Cardiac muscle cell (in vitro differentiated cells and primary cell): ENCODE data around the gene ZFYVE1. TPM values are rescaled to one million over a fixed set of nuclear protein-coding genes. Genes with fewer than 3 reads are reported as not detected.

ENCODE experiments used
- DNase-seq, 2 donors: peaks; one replicate each; pipeline versions ENCODE4 v3.0.0 to v3.0.0-alpha.2; 2010 to 2017; ENCODE audit warnings: low read depth in 1 of 2, low spot score in 1 of 2
- H3K27ac ChIP-seq: fragments of 200-600 bp; sonication (generic); 2 replicates; pipeline ENCODE4 v1.5.1; 2016
- H3K27me3 ChIP-seq: fragments of 200-600 bp; sonication (generic); 2 replicates; pipeline ENCODE4 v1.6.0; 2016; ENCODE audit warnings: control low read depth
- H3K36me3 ChIP-seq: fragments of 200-600 bp; sonication (generic); 2 replicates; pipeline ENCODE4 v1.5.1; 2016; ENCODE audit warnings: control low read depth
- H3K4me1 ChIP-seq: fragments of 200-600 bp; sonication (generic); 2 replicates; pipeline ENCODE4 v1.8.1; 2017; ENCODE audit warnings: low read depth, mild to moderate bottlenecking, mixed run types
- H3K4me3 ChIP-seq: fragments of 200-600 bp; sonication (generic); 2 replicates; pipeline ENCODE4 v1.5.1; 2016; ENCODE audit warnings: mild to moderate bottlenecking
- H3K9me3 ChIP-seq: fragments of 200-600 bp; sonication (generic); 2 replicates; pipeline ENCODE4 v1.5.1; 2017; ENCODE audit warnings: low read depth, mild to moderate bottlenecking, control low read depth
- polyA plus RNA-seq: library from polyadenylated mRNA; unstranded; fragments of >200 nt; fragmentation: Nextera tagmentation; extraction: Ambion mirVana; gene quantifications from 2 replicates; pipeline ENCODE4 v1.2.1, GENCODE V29; 2016
- total RNA-seq: library from RNA; depleted of rRNA; stranded (reverse); fragments of >200 nt; gene quantifications from 2 replicates; pipeline ENCODE4 v1.2.3, GENCODE V29; 2016
- TF ChIP-seq, protein P1 (sequence below): IDR thresholded peaks from 2 replicates; pipeline ENCODE4 v1.5.1; 2012; ENCODE audit warnings: low read depth, mild to moderate bottlenecking, low read length

ZFYVE1 gene
- total and polyA plus RNA-seq, 2 experiments from 2014 or later: 16.6 to 18.5 TPM

DNA sequence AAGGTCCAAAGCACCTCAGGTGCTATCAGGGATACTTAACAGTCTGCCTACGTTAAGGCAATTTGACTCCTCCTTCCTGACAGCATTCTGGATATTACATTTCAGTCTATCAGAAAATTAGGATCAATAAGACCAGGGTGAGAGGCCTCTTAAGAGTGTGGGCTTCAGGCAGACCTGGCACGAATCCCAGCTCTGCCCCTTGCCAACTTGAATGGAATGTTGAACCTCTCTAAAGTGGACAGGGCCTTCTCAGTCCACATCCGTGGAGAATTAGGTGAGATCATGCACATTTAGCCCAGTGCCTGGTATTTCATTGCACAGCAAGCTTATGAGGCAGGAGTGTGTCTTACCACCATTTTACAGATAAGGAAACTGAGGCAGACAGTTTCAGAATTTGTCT, 74.7 kb downstream of the ZFYVE1 start:
- DNase-seq: no peak
- Histone ChIP-seq H3K36me3 (no peaks in the 10 kb centered on the region), H3K27ac (no peak overlapping the region), H3K9me3 (no peaks in the 10 kb centered on the region), H3K4me3 (no peak overlapping the region), H3K4me1 (no peaks in the 10 kb centered on the region), H3K27me3 (no peaks in the 10 kb centered on the region)
- TF ChIP-seq, protein P1, sequence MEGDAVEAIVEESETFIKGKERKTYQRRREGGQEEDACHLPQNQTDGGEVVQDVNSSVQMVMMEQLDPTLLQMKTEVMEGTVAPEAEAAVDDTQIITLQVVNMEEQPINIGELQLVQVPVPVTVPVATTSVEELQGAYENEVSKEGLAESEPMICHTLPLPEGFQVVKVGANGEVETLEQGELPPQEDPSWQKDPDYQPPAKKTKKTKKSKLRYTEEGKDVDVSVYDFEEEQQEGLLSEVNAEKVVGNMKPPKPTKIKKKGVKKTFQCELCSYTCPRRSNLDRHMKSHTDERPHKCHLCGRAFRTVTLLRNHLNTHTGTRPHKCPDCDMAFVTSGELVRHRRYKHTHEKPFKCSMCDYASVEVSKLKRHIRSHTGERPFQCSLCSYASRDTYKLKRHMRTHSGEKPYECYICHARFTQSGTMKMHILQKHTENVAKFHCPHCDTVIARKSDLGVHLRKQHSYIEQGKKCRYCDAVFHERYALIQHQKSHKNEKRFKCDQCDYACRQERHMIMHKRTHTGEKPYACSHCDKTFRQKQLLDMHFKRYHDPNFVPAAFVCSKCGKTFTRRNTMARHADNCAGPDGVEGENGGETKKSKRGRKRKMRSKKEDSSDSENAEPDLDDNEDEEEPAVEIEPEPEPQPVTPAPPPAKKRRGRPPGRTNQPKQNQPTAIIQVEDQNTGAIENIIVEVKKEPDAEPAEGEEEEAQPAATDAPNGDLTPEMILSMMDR: no peak

DNA sequence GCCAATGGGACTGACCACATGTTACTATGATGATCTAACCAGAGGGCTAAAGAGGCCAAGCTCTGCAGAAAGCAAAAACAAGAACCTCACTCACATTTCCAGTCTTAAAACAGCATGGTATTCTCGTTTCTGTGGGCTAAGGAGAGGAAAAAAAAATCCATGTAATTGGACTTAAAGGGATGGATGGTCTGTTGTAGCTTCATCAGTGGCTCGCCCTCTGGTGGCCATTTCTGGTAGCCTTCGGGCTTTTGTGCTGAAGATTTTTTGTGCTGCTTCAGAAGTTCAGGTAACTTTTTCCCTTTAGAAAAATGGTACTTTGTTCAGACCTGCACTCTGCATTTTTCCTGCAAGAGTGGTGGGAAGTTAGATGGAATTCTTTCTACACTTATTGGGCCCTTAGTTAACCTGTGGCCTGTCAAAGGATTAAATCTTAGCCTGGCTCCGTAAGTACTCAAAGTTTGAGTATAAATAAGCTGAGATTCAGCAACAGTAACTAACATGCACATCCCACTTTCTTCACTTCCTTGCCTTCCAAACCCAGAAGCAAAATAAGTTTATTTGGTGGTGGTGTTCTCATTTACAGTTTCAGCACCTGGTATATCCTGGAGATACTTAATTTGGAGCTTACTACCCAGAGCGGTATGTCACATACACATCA, 78.3 kb downstream of the ZFYVE1 start:
- Histone ChIP-seq H3K9me3 (no peaks in the 10 kb centered on the region), H3K36me3 (no peaks in the 10 kb centered on the region), H3K27me3 (no peaks in the 10 kb centered on the region), H3K27ac (no peak overlapping the region), H3K4me3 (no peak overlapping the region), H3K4me1 (no peaks in the 10 kb centered on the region)
- peak; percentile 75 to 78 for DNase-seq
- TF ChIP-seq, protein P1: peak; percentile 89

DNA sequence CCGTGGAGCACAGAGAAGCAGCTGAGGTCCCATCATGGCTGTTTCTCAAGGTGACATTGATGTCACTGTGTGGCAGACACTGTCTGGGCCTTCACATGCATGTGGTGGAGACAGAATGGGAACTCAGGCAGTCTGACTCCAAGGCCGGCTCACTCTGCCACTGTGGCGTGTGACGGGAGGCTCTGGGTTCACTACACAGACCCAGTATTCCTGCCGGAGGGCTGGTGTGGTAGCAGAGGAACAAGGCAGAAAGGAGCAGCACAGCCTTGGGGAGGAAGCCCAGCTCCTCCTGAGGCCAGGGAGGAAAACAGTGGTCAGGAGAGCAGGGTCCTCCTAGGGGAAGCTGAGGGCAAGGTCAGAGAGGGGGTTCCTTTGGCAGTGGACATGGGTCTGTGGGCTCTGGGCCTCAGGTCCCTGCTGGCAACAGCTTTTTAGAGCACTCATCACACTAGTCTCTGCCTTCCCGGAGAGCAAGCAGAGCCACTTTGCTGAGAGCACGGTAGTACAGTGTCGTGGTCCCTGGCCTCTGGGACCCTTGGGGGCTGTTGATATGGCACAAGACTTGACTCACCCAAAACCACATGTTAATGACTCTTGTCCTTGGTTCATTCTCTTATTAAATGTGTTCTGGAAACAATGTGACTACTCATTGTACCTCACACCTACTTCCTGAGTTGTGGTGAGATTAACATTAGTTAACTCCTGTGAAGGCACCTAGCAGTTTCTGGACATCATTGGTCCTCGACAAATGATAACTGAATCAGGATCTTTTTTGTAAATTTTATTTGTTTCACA, 79.3 kb downstream of the ZFYVE1 start:
- Histone ChIP-seq H3K9me3 (no peaks in the 10 kb centered on the region), H3K4me3 (no peak overlapping the region), H3K27ac (no peak overlapping the region), H3K27me3 (no peaks in the 10 kb centered on the region), H3K4me1 (no peaks in the 10 kb centered on the region), H3K36me3 (peaks cover 3% of the 10 kb centered on the region)
- DNase-seq: no peak
- TF ChIP-seq, protein P1: no peak

DNA sequence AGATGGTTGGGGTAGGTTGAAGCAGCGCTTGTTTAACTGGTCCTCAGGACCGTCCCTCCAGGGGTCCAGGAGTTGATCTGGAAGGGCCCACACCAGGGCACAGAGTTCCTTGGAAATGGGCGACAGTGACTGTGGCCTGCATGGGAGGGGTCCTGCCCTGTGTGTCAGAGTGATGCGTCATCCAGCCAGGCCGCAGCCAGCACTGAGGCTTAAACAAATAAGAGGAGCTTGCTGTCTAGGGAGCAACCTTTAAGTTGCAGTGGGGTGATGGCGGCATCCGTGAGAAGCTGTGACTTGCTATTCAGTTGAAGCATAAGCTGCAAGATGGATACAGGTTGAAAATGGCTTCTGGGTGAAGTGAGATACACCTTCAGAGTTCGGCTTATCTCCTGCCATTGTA, 80.4 kb downstream of the ZFYVE1 start:
- no peak for DNase-seq
- Histone ChIP-seq H3K27ac (no peak overlapping the region), H3K4me1 (no peaks in the 10 kb centered on the region), H3K9me3 (no peaks in the 10 kb centered on the region), H3K4me3 (no peak overlapping the region), H3K36me3 (peaks cover 3% of the 10 kb centered on the region), H3K27me3 (no peaks in the 10 kb centered on the region)
- TF ChIP-seq, protein P1: no peak

DNA sequence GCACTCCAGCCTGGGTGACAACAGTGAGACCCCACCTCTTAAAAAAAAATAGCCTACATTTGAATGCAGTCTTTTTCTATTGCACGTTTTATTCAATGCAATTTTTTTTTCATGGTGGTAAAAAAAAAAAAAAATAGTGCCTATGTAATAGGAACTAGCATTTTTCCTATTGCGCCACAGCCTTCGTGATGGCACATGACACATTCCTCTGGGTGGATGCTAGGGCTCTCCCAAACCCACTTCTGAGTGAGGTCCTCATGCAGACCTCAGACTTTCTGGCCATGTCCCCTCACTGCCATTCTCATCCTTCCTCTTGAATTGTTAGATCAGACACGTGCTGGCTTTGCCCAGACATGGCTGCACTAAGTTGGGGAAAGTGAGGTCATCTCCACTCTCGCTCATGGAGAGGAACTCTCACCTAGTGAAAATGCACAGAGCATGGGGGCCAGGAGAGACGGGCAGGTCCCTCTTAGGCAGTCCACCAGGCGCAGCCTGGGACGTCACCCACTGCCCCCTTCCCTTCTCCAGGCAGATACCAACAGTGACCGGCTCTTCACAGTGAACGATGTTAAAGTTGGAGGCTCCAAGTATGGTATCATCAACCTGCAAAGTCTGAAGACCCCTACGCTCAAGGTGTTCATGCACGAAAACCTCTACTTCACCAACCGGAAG, 81.4 kb downstream of the ZFYVE1 start:
- TF ChIP-seq, protein P1: no peak
- no peak overlapping the region for H3K4me3 ChIP-seq
- H3K27me3 ChIP-seq: no peaks in the 10 kb centered on the region
- H3K36me3 ChIP-seq: peaks cover 3% of the 10 kb centered on the region
- DNase-seq: no peak
- H3K27ac ChIP-seq: no peak overlapping the region
- no peaks in the 10 kb centered on the region for H3K9me3 ChIP-seq
- no peaks in the 10 kb centered on the region for H3K4me1 ChIP-seq
